Astrocyte (in vitro differentiated cells and primary cell): Measurements from ENCODE around the gene DENND4B. TPM values are rescaled to one million over a fixed set of nuclear protein-coding genes. Genes with fewer than 3 reads are reported as not detected.

ENCODE experiments used
- DNase-seq: peaks from one replicate; pipeline ENCODE4 v3.0.0-alpha.2; 2010; ENCODE audit warnings: low read depth
- FAIRE-seq: peaks from 2 replicates; lab custom pipeline; 2011; peaks lifted over from hg19 to GRCh38; lab: Jason Lieb, UNC
- H2AFZ ChIP-seq: 2 replicates; pipeline ENCODE4 v1.6.0; 2012; ENCODE audit warnings: low read depth, low read length, inconsistent platforms
- H3K27ac ChIP-seq: 2 replicates; pipeline ENCODE4 v1.5.1; 2011; ENCODE audit warnings: low read depth, low read length, inconsistent platforms
- H3K27me3 ChIP-seq: 2 replicates; pipeline ENCODE4 v1.6.0; 2011; ENCODE audit warnings: low read length, inconsistent platforms; ENCODE audit not compliant: insufficient read depth
- H3K36me3 ChIP-seq: 2 replicates; pipeline ENCODE4 v1.5.1; 2011; ENCODE audit warnings: low read length, inconsistent platforms; ENCODE audit not compliant: insufficient read depth
- H3K4me1 ChIP-seq: 2 replicates; pipeline ENCODE4 v1.5.1; 2011; ENCODE audit warnings: low read length, inconsistent platforms; ENCODE audit not compliant: insufficient read depth
- H3K4me2 ChIP-seq: 2 replicates; pipeline ENCODE4 v1.6.0; 2012; ENCODE audit warnings: low read length, inconsistent platforms
- H3K4me3 ChIP-seq: 2 replicates; pipeline ENCODE4 v1.5.1; 2011; ENCODE audit warnings: low read depth, mild to moderate bottlenecking, low read length, inconsistent platforms; ENCODE audit not compliant: insufficient read depth
- H3K79me2 ChIP-seq: 2 replicates; pipeline ENCODE4 v1.6.0; 2012; ENCODE audit warnings: mild to moderate bottlenecking, low read length, inconsistent platforms; ENCODE audit not compliant: insufficient read depth
- H3K9ac ChIP-seq: 2 replicates; pipeline ENCODE4 v1.6.0; 2012; ENCODE audit warnings: mild to moderate bottlenecking, low read length, inconsistent platforms
- H3K9me3 ChIP-seq: 2 replicates; pipeline ENCODE4 v1.5.1; 2012; ENCODE audit warnings: low read depth, mild to moderate bottlenecking, low read length, inconsistent platforms; ENCODE audit not compliant: insufficient read depth
- H4K20me1 ChIP-seq: 2 replicates; pipeline ENCODE4 v1.6.0; 2012; ENCODE audit warnings: low read length, inconsistent platforms; ENCODE audit not compliant: insufficient read depth
- H3K27ac Mint-ChIP-seq: one replicate; pipeline ENCODE4 v1.8.0; 2021; ENCODE audit warnings: mild to moderate bottlenecking, mixed read lengths; ENCODE audit not compliant: unreplicated experiment
- H3K27me3 Mint-ChIP-seq: one replicate; pipeline ENCODE4 v1.8.0; 2021; ENCODE audit warnings: low read depth, mixed read lengths; ENCODE audit not compliant: unreplicated experiment
- H3K36me3 Mint-ChIP-seq: one replicate; pipeline ENCODE4 v1.8.0; 2021; ENCODE audit warnings: low read depth, mixed read lengths; ENCODE audit not compliant: unreplicated experiment
- H3K4me1 Mint-ChIP-seq: one replicate; pipeline ENCODE4 v1.8.0; 2021; ENCODE audit warnings: low read depth, mixed read lengths; ENCODE audit not compliant: unreplicated experiment
- H3K4me3 Mint-ChIP-seq: one replicate; pipeline ENCODE4 v1.8.0; 2021; ENCODE audit warnings: mild to moderate bottlenecking, moderate library complexity, mixed read lengths; ENCODE audit not compliant: unreplicated experiment
- H3K9me3 Mint-ChIP-seq: one replicate; pipeline ENCODE4 v1.8.0; 2021; ENCODE audit warnings: mild to moderate bottlenecking, mixed read lengths; ENCODE audit not compliant: unreplicated experiment
- EZH2 ChIP-seq: IDR thresholded peaks from 2 replicates; pipeline ENCODE4 v1.6.1; 2012; ENCODE audit warnings: mild to moderate bottlenecking, low read length, inconsistent platforms; ENCODE audit not compliant: insufficient read depth
- total RNA-seq: library from RNA; stranded (reverse); gene quantifications from 2 replicates; pipeline ENCODE4 v1.2.1, GENCODE V29; 2021
- TF ChIP-seq, protein P1 (sequence below): IDR thresholded peaks from 2 replicates; pipeline ENCODE4 v1.5.1; 2011; ENCODE audit warnings: low read depth, mild to moderate bottlenecking, inconsistent platforms, low read length, moderate library complexity; ENCODE audit not compliant: insufficient read depth

Gene DENND4B
- total RNA-seq, 1 donor from 2014 or later = 31.3 TPM

DNA sequence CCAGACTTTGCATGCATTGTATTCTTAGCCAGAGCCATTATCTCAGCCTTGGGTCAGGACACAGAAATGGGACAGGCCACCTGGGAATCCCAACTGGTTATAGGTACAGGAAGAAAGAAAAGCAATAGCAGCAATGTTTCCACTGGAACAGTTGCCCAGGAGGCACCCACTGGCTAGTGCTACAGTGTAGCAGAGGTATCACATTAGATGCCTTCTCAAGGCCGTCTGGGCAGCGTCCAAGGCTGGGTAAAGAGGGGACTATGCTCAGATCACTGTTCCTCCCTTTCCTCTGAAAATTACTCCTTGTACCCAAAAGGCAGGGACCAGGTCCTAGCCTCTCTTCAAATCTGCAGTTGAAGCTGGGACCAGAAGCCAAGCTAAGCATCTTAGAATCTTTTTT lies 23.8 kb upstream of the DENND4B start:
- Histone ChIP-seq H3K9me3 (no peaks in the 10 kb centered on the region), H3K4me2 (no peak overlapping the region), H3K36me3 (peaks cover 6% of the 10 kb centered on the region), H3K27me3 (no peaks in the 10 kb centered on the region), H3K4me3 (no peak overlapping the region), H3K27ac (no peak overlapping the region), H4K20me1 (no peaks in the 10 kb centered on the region), H3K9ac (no peak overlapping the region), H2AFZ (no peak overlapping the region), H3K79me2 (peaks cover 5% of the 10 kb centered on the region), H3K4me1 (peaks cover 16% of the 10 kb centered on the region)
- FAIRE-seq (no peak), DNase-seq (no peak)
- Mint-ChIP-seq H3K27ac (no peak overlapping the region), H3K27me3 (no peaks in the 10 kb centered on the region), H3K4me1 (peaks cover 7% of the 10 kb centered on the region), H3K4me3 (peak overlapping the region; percentile 64), H3K9me3 (no peaks in the 10 kb centered on the region), H3K36me3 (peaks cover 8% of the 10 kb centered on the region)
- TF ChIP-seq EZH2 = no peak
- TF ChIP-seq, protein P1, sequence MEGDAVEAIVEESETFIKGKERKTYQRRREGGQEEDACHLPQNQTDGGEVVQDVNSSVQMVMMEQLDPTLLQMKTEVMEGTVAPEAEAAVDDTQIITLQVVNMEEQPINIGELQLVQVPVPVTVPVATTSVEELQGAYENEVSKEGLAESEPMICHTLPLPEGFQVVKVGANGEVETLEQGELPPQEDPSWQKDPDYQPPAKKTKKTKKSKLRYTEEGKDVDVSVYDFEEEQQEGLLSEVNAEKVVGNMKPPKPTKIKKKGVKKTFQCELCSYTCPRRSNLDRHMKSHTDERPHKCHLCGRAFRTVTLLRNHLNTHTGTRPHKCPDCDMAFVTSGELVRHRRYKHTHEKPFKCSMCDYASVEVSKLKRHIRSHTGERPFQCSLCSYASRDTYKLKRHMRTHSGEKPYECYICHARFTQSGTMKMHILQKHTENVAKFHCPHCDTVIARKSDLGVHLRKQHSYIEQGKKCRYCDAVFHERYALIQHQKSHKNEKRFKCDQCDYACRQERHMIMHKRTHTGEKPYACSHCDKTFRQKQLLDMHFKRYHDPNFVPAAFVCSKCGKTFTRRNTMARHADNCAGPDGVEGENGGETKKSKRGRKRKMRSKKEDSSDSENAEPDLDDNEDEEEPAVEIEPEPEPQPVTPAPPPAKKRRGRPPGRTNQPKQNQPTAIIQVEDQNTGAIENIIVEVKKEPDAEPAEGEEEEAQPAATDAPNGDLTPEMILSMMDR = no peak

DNA sequence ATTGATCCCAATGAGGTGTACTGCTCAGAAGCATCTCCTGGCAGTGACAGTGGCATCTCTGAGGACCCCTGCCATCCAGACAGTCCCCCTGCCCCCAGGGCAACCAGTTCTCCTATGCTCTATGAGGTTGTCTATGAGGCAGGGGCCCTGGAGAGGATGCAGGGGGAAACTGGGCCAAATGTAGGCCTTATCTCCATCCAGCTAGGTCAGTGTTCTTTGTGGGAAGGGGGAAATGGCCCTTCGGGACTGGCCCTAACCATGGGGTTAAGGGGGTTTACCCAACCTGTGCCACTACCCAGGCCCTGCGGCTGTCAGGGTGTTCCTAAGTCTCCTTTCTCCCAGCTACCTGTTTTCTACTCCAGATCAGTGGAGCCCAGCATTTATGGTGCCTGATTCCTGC lies 22.5 kb upstream of the DENND4B start:
- Mint-ChIP-seq H3K36me3 (no peaks in the 10 kb centered on the region), H3K27ac (no peak overlapping the region), H3K9me3 (no peaks in the 10 kb centered on the region), H3K4me3 (peak overlapping the region; percentile 90), H3K27me3 (no peaks in the 10 kb centered on the region), H3K4me1 (peaks cover 7% of the 10 kb centered on the region)
- peak overlapping the region; percentile 100 for H3K4me2 ChIP-seq
- H3K27me3 ChIP-seq = no peaks in the 10 kb centered on the region
- no peak overlapping the region for H2AFZ ChIP-seq
- H4K20me1 ChIP-seq = no peaks in the 10 kb centered on the region
- H3K9me3 ChIP-seq = no peaks in the 10 kb centered on the region
- FAIRE-seq (no peak), DNase-seq (no peak)
- no peak overlapping the region for H3K9ac ChIP-seq
- peaks cover 6% of the 10 kb centered on the region for H3K79me2 ChIP-seq
- H3K27ac ChIP-seq = no peak overlapping the region
- H3K36me3 ChIP-seq = no peaks in the 10 kb centered on the region
- no peak for TF ChIP-seq EZH2
- TF ChIP-seq, protein P1 = no peak
- H3K4me3 ChIP-seq = no peak overlapping the region
- peaks cover 16% of the 10 kb centered on the region for H3K4me1 ChIP-seq

DNA sequence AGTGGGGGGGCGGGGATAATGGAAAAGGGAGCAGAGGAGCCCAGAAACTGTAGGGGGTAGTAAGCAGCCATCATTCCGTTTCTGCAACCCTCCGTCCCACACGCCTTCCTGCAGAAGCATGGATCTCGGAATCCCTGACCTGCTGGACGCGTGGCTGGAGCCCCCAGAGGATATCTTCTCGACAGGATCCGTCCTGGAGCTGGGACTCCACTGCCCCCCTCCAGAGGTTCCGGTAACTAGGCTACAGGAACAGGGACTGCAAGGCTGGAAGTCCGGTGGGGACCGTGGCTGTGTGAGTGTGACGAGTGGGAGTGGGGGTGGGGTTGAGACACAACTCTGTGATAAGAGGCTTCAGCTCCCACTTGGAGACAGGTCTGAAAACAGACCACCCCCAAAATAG lies 21.9 kb upstream of the DENND4B start:
- Histone ChIP-seq H3K9ac (peak overlapping the region; percentile 81), H4K20me1 (no peaks in the 10 kb centered on the region), H3K9me3 (no peaks in the 10 kb centered on the region), H3K36me3 (no peaks in the 10 kb centered on the region), H3K27ac (no peak overlapping the region), H2AFZ (peak overlapping the region; percentile 87), H3K4me3 (peak overlapping the region; percentile 72), H3K27me3 (no peaks in the 10 kb centered on the region), H3K4me1 (peaks cover 16% of the 10 kb centered on the region), H3K4me2 (peak overlapping the region; percentile 100), H3K79me2 (peaks cover 9% of the 10 kb centered on the region)
- no peaks in the 10 kb centered on the region for H3K27me3 Mint-ChIP-seq
- no peaks in the 10 kb centered on the region for H3K36me3 Mint-ChIP-seq
- DNase-seq (no peak), FAIRE-seq (no peak)
- H3K4me1 Mint-ChIP-seq = peaks cover 7% of the 10 kb centered on the region
- TF ChIP-seq, protein P1 = no peak
- TF ChIP-seq EZH2 = no peak
- no peaks in the 10 kb centered on the region for H3K9me3 Mint-ChIP-seq
- peak overlapping the region; percentile 90 for H3K4me3 Mint-ChIP-seq
- no peak overlapping the region for H3K27ac Mint-ChIP-seq
